Right cardiac atrium (tissue), 5 donors: ENCODE results near the gene TMEM184A. TPM values are rescaled to one million over a fixed set of nuclear protein-coding genes. Genes with fewer than 3 reads are reported as not detected.

ENCODE experiments used
- ATAC-seq, 2 donors: fragments of 200-7000 bp; cut with Tn5 transposase; one replicate each; pipeline versions ENCODE4 v1.8.0 to v1.9.1; 2020; ENCODE audit warnings: moderate library complexity in 2 of 2, mild to moderate bottlenecking in 1 of 2
- DNase-seq, 3 donors: peaks; one replicate each; pipeline ENCODE4 v3.0.0-alpha.2; 2020
- H3K27ac ChIP-seq: one replicate; pipeline ENCODE4 v1.5.1; 2013; ENCODE audit warnings: mild to moderate bottlenecking, low read length, control low read depth, moderate library complexity
- H3K27me3 ChIP-seq: one replicate; pipeline ENCODE4 v1.6.1; 2013; ENCODE audit not compliant: control insufficient read depth, insufficient read depth
- H3K4me1 ChIP-seq: one replicate; pipeline ENCODE4 v1.6.1; 2013; ENCODE audit warnings: low read length; ENCODE audit not compliant: control insufficient read depth, insufficient read depth
- H3K4me3 ChIP-seq: one replicate; pipeline ENCODE4 v1.5.1; 2013; ENCODE audit warnings: low read length, control low read depth
- H3K9me3 ChIP-seq: one replicate; pipeline ENCODE4 v1.6.1; 2013; ENCODE audit warnings: low read length; ENCODE audit not compliant: control insufficient read depth
- WGBS: extraction: QIAGEN DNeasy Blood & Tissue Kit; methylation state at CpG from one replicate; pipeline ENCODE4 v1.1.7; 2013; 5-methylcytosine and 5-hydroxymethylcytosine counted together
- intact Hi-C, 4 donors: fragments of 100-400 bp; cut with DNase I; formaldehyde crosslinking; loops; one replicate each; pipeline versions ENCODE4 v1.11.0 to v1.14.0; 2022 to 2023
- polyA plus RNA-seq: library from polyadenylated mRNA; stranded (reverse); fragments of 200-250 nt; gene quantifications from one replicate; pipeline ENCODE4 v1.2.3, GENCODE V29; 2013
- total RNA-seq, 4 donors: library from RNA; stranded (reverse); fragmentation: NEBNext Ultra II Directional; extraction: Animal tissue kit (Norgen Biotek cat#: 25700); gene quantifications; one replicate each; pipeline ENCODE4 v1.2.1, GENCODE V29; 2021
- donor health status: healthy with polysubstance abuse.
- donor health status: DM: no; HTN: yes; CAD: no.
- donor health status: DM: no; HTN: no; CAD: no.
- donor health status: DM: no; HTN: yes; CAD: no; lungs with severe emphysema.
- donor health status: DM: yes; HTN: yes; CAD: no.

TMEM184A gene
- total and polyA plus RNA-seq, 5 donors = 0.26 to 0.62 (median 0.44) TPM; not detected in 1

- Histone ChIP-seq H3K27me3 (no peaks in the 10 kb centered on the region), H3K27ac (peak overlapping the region; percentile 98), H3K4me1 (peaks cover 10% of the 10 kb centered on the region), H3K9me3 (no peaks in the 10 kb centered on the region), H3K4me3 (peak overlapping the region; percentile 34)
- intact Hi-C loops = no loop called here
- 12% methylated on average over 56 of the region's 56 CpGs for WGBS
- DNase-seq (peak; percentile 92 to 98 (median 96)), ATAC-seq (peak; percentile 59 to 65)
Measured at GRCh38 chr7:1537535-1538412, 18.2 kb downstream of the TMEM184A start.

DNA sequence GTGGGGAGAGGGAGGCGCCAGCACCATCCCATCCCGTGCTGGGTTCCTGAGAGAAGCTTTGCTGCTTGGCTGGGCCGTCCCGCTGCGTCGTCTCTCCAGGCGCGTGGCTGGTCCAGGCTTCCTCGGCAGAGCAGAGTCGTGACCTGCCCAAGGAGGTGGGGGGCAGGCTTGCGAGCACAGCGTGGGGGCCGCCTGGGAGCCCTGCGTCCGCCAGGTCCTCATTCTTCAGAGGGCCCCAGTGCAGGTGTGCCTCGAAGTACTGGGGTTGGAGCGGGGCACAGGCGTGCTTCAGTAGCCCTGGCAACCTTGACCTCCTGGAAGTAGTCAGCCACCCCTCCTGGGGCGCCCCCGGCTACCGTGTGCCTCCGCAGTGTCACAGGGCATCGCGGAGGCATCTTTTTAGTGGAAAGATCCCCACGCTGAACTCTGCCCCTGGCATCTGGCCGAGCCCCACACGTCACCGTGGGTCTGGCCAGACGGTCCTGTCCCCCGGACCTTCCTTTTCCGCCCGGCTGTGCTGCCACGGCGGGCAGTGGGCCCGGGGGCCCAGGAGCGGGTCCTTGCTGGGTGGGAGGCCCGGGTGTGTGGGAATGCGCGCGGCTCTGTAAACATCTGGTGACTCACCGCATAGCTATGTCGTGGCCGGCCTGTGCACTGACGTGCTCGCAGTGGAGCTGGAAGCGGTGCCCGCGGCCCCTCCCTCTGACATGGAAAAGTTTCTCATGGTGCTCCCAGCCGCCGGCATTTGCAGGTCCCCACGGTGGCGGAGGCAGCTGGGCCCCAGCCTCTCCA lies 19.1 kb downstream of the TMEM184A start:
- Histone ChIP-seq H3K4me3 (peak overlapping the region; percentile 34), H3K4me1 (peaks cover 10% of the 10 kb centered on the region), H3K27me3 (no peaks in the 10 kb centered on the region), H3K9me3 (no peaks in the 10 kb centered on the region), H3K27ac (peak overlapping the region; percentile 98)
- ATAC-seq = peak; percentile 89 to 92
- intact Hi-C loops = no loop called here
- peak; percentile 97 to 99 (median 97) for DNase-seq
- WGBS = 15% methylated on average over 52 of the region's 52 CpGs

GRCh38 chr7:1536455-1536742 lies 19.6 kb downstream of the TMEM184A start:
- intact Hi-C loops = no loop called here
- Histone ChIP-seq H3K4me3 (no peak overlapping the region), H3K27me3 (no peaks in the 10 kb centered on the region), H3K27ac (peak overlapping the region; percentile 98), H3K9me3 (no peaks in the 10 kb centered on the region), H3K4me1 (peaks cover 10% of the 10 kb centered on the region)
- ATAC-seq (no peak), DNase-seq (no peak)
- WGBS = 56% methylated on average over 7 of the region's 7 CpGs

- Histone ChIP-seq H3K4me3 (no peak overlapping the region), H3K9me3 (no peaks in the 10 kb centered on the region), H3K27me3 (no peaks in the 10 kb centered on the region), H3K4me1 (peaks cover 10% of the 10 kb centered on the region), H3K27ac (peak overlapping the region; percentile 98)
- 90% methylated on average over 42 of the region's 42 CpGs for WGBS
- intact Hi-C loops = no loop called here
- ATAC-seq (no peak), DNase-seq (peak; percentile 22 to 68 (median 66))
Measured at GRCh38 chr7:1535701-1536454, 20.1 kb downstream of the TMEM184A start.

DNA sequence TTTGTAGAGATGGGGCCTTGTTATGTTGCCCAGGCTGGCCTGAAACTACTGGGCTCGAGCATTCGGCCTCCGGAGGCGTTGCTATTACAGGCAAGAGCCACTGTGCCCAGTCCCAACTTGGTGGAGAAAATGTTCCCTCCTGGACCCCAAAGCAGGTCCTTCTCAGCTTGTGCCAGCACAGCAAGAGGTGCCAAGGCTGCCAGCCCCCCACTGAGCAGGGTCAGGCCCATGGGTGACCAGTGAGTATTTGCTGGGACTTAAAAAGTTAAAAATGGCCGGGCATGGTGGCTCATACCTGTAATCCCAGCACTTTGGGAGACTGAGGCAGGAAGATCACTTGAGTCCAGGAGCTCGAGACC lies 20.9 kb downstream of the TMEM184A start:
- DNase-seq = peak; percentile 11 to 53 (median 45)
- no peak for ATAC-seq
- no peaks in the 10 kb centered on the region for H3K9me3 ChIP-seq
- no peak overlapping the region for H3K4me3 ChIP-seq
- no peak overlapping the region for H3K27ac ChIP-seq
- intact Hi-C loops = no loop called here
- 62% methylated on average over 6 of the region's 6 CpGs for WGBS
- H3K4me1 ChIP-seq = peaks cover 10% of the 10 kb centered on the region
- no peaks in the 10 kb centered on the region for H3K27me3 ChIP-seq

- DNase-seq = peak; percentile 28 to 63 (median 56)
- Histone ChIP-seq H3K4me3 (no peak overlapping the region), H3K27ac (peak overlapping the region; percentile 96), H3K27me3 (no peaks in the 10 kb centered on the region), H3K9me3 (no peaks in the 10 kb centered on the region), H3K4me1 (peaks cover 10% of the 10 kb centered on the region)
- intact Hi-C loops = no loop called here
- 89% methylated on average over 30 of the region's 30 CpGs for WGBS
- no peak for ATAC-seq
Measured at GRCh38 chr7:1534330-1535099, 21.5 kb downstream of the TMEM184A start.

DNA sequence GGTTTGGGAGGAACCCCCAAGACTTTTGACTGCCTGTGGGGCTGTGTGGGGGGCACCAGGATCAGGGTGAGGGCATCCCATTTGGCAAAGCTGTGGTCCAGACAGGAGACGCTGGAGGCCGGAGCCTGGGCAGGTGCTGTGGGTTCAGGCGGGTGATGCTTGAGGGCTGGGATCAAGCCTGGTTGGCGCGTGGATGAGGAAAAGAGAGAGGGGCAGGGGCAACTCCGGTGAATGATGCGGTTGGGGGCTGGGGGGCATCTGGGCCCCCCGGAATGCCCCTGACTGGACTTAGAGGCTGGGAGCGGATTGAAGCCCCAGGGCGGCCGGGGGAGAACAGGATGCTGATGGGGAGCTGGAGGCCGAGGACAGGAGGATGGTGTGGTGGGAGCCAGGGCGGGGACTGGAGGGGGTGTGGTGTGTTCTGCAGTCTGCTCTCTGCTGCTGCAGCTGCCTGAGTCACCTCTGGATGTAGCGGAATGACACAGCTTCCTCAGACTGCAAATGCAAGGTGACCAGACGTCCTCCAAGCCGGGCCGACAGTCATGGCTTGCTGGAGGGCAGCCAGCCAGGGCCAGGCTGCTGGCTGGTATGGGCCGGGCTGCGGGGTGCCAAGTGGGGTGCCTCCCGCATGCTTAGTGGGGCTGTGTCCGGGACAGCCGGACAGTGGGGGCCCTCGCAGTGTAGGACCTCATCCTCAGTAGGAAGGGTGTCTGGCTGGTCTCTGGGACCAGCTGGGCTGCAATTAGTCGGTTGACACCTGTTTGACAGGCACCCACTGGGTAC lies 22.3 kb downstream of the TMEM184A start:
- Histone ChIP-seq H3K4me1 (peaks cover 10% of the 10 kb centered on the region), H3K4me3 (no peak overlapping the region), H3K27ac (peak overlapping the region; percentile 96), H3K9me3 (no peaks in the 10 kb centered on the region), H3K27me3 (no peaks in the 10 kb centered on the region)
- intact Hi-C loops = no loop called here
- WGBS = 68% methylated on average over 24 of the region's 24 CpGs
- peak; percentile 54 to 77 (median 69) for DNase-seq
- peak in 1 of 2 donors; percentile 4 for ATAC-seq

DNA sequence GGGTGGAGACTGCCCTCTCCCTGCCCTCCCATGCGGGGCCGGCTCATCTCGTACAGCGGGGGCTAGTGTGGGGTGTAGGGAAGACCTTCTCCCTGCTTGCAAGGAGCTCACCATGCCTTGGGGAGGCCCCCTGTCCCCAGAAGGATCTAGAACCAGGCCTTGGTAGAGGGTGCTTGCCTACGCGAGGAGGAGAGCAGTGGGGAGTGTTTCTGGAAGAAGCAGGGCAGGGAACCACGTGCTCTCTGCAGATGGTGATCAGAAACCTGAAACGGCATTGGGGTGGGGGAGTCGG lies 22.8 kb downstream of the TMEM184A start:
- DNase-seq = no peak
- no peak for ATAC-seq
- no peak overlapping the region for H3K4me3 ChIP-seq
- H3K4me1 ChIP-seq = peaks cover 10% of the 10 kb centered on the region
- H3K27me3 ChIP-seq = no peaks in the 10 kb centered on the region
- H3K27ac ChIP-seq = peak overlapping the region; percentile 96
- no peaks in the 10 kb centered on the region for H3K9me3 ChIP-seq
- WGBS = 49% methylated on average over 9 of the region's 9 CpGs
- intact Hi-C loops = no loop called here

DNA sequence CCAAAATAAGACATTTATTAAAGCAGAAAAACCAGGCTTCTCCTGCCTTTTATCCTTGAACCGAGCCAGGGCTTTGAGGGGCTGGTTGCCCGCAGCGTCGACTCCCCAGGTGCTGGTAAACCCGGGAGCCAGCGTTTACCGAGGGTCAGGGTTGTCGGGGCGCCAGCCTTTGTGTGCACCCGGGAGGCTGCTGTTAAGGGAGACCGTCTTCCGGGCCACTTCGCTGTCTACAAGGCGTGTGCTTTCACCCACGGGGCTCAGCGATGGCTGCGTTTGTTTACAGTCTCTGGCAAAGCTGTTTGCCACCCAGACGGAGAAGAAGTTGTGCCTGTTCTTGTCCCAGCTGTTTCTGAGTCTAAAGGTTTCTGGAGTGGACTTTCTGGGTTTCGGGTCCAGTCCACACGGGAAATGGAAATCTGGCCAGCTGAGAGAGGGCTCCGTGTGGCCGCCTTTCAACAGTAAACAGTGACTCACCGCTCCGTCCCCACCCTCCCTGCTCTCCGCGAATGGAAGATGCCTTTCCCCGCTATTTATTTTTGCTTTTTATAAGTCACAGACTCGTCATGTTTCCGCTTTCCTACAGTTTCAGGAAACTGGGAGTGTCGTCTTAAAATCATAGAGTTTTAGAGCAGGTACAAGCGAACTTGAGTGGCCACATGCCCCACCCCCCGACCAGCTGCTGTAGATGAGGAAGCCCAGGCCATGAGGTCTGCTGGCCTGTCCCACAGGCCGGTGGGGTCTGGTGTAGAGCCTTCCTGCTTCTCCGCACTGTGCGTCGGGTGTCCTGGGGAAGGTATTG lies 23.4 kb downstream of the TMEM184A start:
- ATAC-seq (peak; percentile 49 to 69), DNase-seq (peak; percentile 86 to 89 (median 86))
- H3K4me3 ChIP-seq = peak overlapping the region; percentile 96
- H3K27ac ChIP-seq = peak overlapping the region; percentile 96
- 12% methylated on average over 36 of the region's 36 CpGs for WGBS
- H3K9me3 ChIP-seq = no peaks in the 10 kb centered on the region
- intact Hi-C loops = no loop called here
- H3K4me1 ChIP-seq = peaks cover 10% of the 10 kb centered on the region
- H3K27me3 ChIP-seq = no peaks in the 10 kb centered on the region
